K562 (cell line): Measurements from ENCODE around the gene RBM34. TPM values are rescaled to one million over a fixed set of nuclear protein-coding genes. Genes with fewer than 3 reads are reported as not detected.

Source experiments
- ARID1B ChIP-seq: fragments of 450-650 bp; IDR thresholded peaks from 2 replicates; pipeline ENCODE4 v1.6.1; 2016; ENCODE audit warnings: antibody characterized with exemption, mild to moderate bottlenecking, inconsistent platforms
- BRF1 ChIP-seq: IDR thresholded peaks from 3 replicates; pipeline ENCODE4 v1.6.1; 2011; ENCODE audit warnings: borderline replicate concordance, mild to moderate bottlenecking; ENCODE audit not compliant: insufficient read length; ENCODE audit errors: extremely low read depth
- CHD1 ChIP-seq: fragments of 200-600 bp; sonication (generic); IDR thresholded peaks from one replicate; pipeline ENCODE4 v1.6.1; 2012; ENCODE audit warnings: mild to moderate bottlenecking, moderate library complexity, low read length, inconsistent platforms
- CSDE1 ChIP-seq, 2 experiments: fragments of 450-650 bp; IDR thresholded peaks; 2 replicates each; pipeline ENCODE4 v1.6.1; 2016; ENCODE audit warnings: mild to moderate bottlenecking in 1 of 2
- CTBP1 ChIP-seq: fragments of 450-650 bp; IDR thresholded peaks from 2 replicates; pipeline ENCODE4 v1.6.1; 2016; ENCODE audit warnings: borderline replicate concordance
- DDX20 ChIP-seq: fragments of 450-650 bp; IDR thresholded peaks from 2 replicates; pipeline ENCODE4 v1.6.1; 2016; ENCODE audit warnings: missing genetic modification characterization, low read depth, mild to moderate bottlenecking, missing compliant biosample characterization, moderate library complexity
- EWSR1 ChIP-seq: fragments of 450-650 bp; IDR thresholded peaks from 2 replicates; pipeline ENCODE4 v1.6.1; 2018; ENCODE audit warnings: borderline replicate concordance, mild to moderate bottlenecking, low read depth, moderate library complexity; ENCODE audit not compliant: partially characterized antibody
- HNRNPK ChIP-seq: fragments of 200-400 bp; formaldehyde crosslinking; IDR thresholded peaks from one replicate; pipeline ENCODE4 v1.6.1; 2018; ENCODE audit warnings: mild to moderate bottlenecking, low read depth, low read length; ENCODE audit not compliant: poor library complexity, severe bottlenecking
- MCM7 ChIP-seq, 2 experiments: fragments of 450-650 bp; IDR thresholded peaks; 2 replicates each; pipeline ENCODE4 v1.6.1; 2016 to 2018
- PATZ1 ChIP-seq: fragments of 250-450 bp; sonication (Bioruptor Pico); IDR thresholded peaks from 2 replicates; pipeline ENCODE4 v1.5.0; 2020; ENCODE audit warnings: mild to moderate bottlenecking, borderline replicate concordance
- POLR2AphosphoS5 ChIP-seq: IDR thresholded peaks from 2 replicates; pipeline ENCODE4 v1.6.1; 2011; ENCODE audit warnings: mild to moderate bottlenecking, low read depth, low read length, moderate library complexity; ENCODE audit not compliant: control insufficient read depth, insufficient read depth
- TFAM ChIP-seq: fragments of 250-450 bp; sonication (Bioruptor Pico); conservative IDR thresholded peaks from 2 replicates; pipeline ENCODE4 v1.5.0; 2021; ENCODE audit warnings: mild to moderate bottlenecking, moderate library complexity
- ZNF766 ChIP-seq: fragments of 200-800 bp; sonication (Bioruptor generic); conservative IDR thresholded peaks from 2 replicates; pipeline ENCODE4 v1.6.1; 2016; ENCODE audit warnings: missing genetic modification characterization, missing compliant biosample characterization
- polyA plus RNA-seq, 8 experiments: library from polyadenylated mRNA; depleted of rRNA in 4 of 8; stranded (reverse) in 5 of 8; unstranded in 3 of 8; fragments of >200 nt; fragmentation: Nextera tagmentation in 2 of 8; fragmentation: Illumina TruSeq in 1 of 8; extraction: Ambion mirVana in 2 of 8; extraction: Trizol in 1 of 8; gene quantifications; 2 replicates each; pipeline versions ENCODE4 v1.2.1 to v1.2.3, GENCODE V29; 2011 to 2014; ENCODE audit warnings: inconsistent platforms in 1 of 8, missing spikeins in 1 of 8
- total RNA-seq, 7 experiments: library from RNA; depleted of rRNA in 6 of 7; stranded (reverse); fragments of >200 nt in 6 of 7; fragmentation: Illumina TruSeq in 2 of 7; extraction: Trizol in 2 of 7; gene quantifications; 2 replicates each; pipeline versions ENCODE4 v1.2.1 to v1.2.3, GENCODE V29; 2011 to 2021; ENCODE audit warnings: low replicate concordance in 1 of 7
- TF ChIP-seq, protein P1 (sequence below): conservative IDR thresholded peaks from 2 replicates; pipeline ENCODE4 v1.6.1; 2011; ENCODE audit warnings: low read depth, mild to moderate bottlenecking, low read length; ENCODE audit not compliant: control insufficient read depth

RBM34 gene
- total and polyA plus RNA-seq, 9 of the 15 experiments (the other 6 are each of a cell fraction or from before 2014, with no cell fraction given), result 64.0 to 178 (median 124) TPM

DNA sequence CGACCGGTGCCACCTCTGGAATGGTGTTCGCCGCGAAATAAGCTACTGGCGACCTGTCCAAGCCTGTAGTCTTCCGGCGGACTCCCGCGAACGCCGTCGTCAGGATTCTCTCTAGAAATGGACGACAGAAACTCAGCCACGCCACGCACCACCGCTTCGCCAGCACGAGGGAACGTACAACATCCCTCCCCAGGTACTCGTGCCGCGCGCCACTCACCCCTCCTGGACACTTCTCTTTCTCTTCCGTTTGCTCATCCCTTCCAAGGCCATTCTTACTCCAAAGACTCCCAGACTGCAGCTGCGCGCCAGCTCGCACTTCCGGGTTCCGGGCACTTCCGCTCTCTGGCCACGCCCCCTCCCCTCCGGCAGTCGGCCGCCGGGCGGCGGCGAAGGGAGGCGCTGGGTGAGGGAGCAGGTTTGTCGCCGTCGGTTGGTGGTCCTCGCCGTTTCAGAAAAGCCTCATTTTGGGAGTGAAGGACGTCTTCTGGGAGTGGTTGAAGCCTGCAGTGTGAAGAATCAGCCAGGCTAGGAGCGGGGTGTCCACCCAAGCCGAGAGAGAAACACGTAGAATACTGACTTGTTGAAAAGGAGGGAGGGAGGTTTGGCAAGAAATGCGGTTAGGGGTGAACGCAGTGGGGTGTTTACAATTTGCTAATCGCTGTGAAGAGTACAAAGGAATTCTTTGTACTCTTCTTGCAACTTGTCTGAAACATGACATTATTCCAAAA is at the start of gene RBM34 (continued):
- TF ChIP-seq PATZ1 (CRISPR knock-in tag), result 0 out of 2 replicates have a peak, but pooled peaks have one; percentile 57
- TF ChIP-seq CTBP1, result peak; percentile 89
- TF ChIP-seq MCM7 (IDR thresholded peaks at IDR 0.05), result 0 out of 4 replicates have a peak, but pooled peaks of 1 of the 2 experiments have one; percentile 43
- TF ChIP-seq TFAM (CRISPR knock-in tag), result no peak
- TF ChIP-seq HNRNPK, result no peak
- TF ChIP-seq, protein P1, sequence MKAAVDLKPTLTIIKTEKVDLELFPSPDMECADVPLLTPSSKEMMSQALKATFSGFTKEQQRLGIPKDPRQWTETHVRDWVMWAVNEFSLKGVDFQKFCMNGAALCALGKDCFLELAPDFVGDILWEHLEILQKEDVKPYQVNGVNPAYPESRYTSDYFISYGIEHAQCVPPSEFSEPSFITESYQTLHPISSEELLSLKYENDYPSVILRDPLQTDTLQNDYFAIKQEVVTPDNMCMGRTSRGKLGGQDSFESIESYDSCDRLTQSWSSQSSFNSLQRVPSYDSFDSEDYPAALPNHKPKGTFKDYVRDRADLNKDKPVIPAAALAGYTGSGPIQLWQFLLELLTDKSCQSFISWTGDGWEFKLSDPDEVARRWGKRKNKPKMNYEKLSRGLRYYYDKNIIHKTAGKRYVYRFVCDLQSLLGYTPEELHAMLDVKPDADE, result peak; percentile 61
- TF ChIP-seq POLR2AphosphoS5, result peak; percentile 99
- no peak for TF ChIP-seq CHD1
- TF ChIP-seq BRF1, result no peak
- TF ChIP-seq CSDE1 (IDR thresholded peaks at IDR 0.05), result peak in 1 of 2 experiments; percentile 19; a peak in 1 of 4 replicates
- TF ChIP-seq DDX20 (tag), result no peak
- no peak for TF ChIP-seq EWSR1
- TF ChIP-seq ZNF766 (CRISPR knock-in tag), result peak; percentile 73; the same call in 1 of the 2 replicates
- peak; percentile 41; the same call in 1 of the 2 replicates for TF ChIP-seq ARID1B
